NB4 (cell line): ENCODE data around the gene ZNF286A.
"Not testable (repeated sequence)": the region's sequence is repeated elsewhere in the genome, so short reads cannot be mapped to it uniquely, and the experiment has no call there.

Experiments used
- MYC ChIP-seq: IDR thresholded peaks from 2 replicates; pipeline ENCODE4 v1.6.1; 2011; ENCODE audit warnings: low read depth, low read length
- POLR2A ChIP-seq: IDR thresholded peaks from 2 replicates; pipeline ENCODE4 v1.6.1; 2011; ENCODE audit warnings: mild to moderate bottlenecking; ENCODE audit not compliant: insufficient read length; ENCODE audit errors: extremely low read depth
- TF ChIP-seq, protein P1 (sequence below): IDR thresholded peaks from one replicate; pipeline ENCODE4 v1.5.1; 2012; ENCODE audit warnings: low read depth, low read length
- TF ChIP-seq, protein P2 (sequence below): IDR thresholded peaks from 2 replicates; pipeline ENCODE4 v1.6.1; 2011; ENCODE audit warnings: low read depth, low read length

GRCh38 chr17:15699937-15700336 is 385 bp downstream of the ZNF286A start:
- TF ChIP-seq, protein P1, sequence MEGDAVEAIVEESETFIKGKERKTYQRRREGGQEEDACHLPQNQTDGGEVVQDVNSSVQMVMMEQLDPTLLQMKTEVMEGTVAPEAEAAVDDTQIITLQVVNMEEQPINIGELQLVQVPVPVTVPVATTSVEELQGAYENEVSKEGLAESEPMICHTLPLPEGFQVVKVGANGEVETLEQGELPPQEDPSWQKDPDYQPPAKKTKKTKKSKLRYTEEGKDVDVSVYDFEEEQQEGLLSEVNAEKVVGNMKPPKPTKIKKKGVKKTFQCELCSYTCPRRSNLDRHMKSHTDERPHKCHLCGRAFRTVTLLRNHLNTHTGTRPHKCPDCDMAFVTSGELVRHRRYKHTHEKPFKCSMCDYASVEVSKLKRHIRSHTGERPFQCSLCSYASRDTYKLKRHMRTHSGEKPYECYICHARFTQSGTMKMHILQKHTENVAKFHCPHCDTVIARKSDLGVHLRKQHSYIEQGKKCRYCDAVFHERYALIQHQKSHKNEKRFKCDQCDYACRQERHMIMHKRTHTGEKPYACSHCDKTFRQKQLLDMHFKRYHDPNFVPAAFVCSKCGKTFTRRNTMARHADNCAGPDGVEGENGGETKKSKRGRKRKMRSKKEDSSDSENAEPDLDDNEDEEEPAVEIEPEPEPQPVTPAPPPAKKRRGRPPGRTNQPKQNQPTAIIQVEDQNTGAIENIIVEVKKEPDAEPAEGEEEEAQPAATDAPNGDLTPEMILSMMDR = not testable (repeated sequence)
- TF ChIP-seq, protein P2, sequence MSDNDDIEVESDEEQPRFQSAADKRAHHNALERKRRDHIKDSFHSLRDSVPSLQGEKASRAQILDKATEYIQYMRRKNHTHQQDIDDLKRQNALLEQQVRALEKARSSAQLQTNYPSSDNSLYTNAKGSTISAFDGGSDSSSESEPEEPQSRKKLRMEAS = not testable (repeated sequence)
- not testable (repeated sequence) for TF ChIP-seq MYC, POLR2A
